GM12865 (cell line): Measurements from ENCODE around the gene BRINP1.
A peak's percentile ranks its signal among the peaks of the same experiment; 100 is the strongest.

ENCODE experiments used
- DNase-seq: peaks from one replicate; pipeline ENCODE4 v3.0.0; 2010; ENCODE audit warnings: low read depth
- H3K4me3 ChIP-seq: 2 replicates; pipeline ENCODE4 v1.5.1; 2011; ENCODE audit warnings: mild to moderate bottlenecking, low read depth, low read length, control low read depth
- CTCF ChIP-seq: IDR thresholded peaks from 2 replicates; pipeline ENCODE4 v1.5.1; 2011; ENCODE audit warnings: low read length, control low read depth, low read depth, inconsistent platforms; ENCODE audit not compliant: insufficient read depth; ENCODE audit errors: missing control alignments

BRINP1 gene

DNA sequence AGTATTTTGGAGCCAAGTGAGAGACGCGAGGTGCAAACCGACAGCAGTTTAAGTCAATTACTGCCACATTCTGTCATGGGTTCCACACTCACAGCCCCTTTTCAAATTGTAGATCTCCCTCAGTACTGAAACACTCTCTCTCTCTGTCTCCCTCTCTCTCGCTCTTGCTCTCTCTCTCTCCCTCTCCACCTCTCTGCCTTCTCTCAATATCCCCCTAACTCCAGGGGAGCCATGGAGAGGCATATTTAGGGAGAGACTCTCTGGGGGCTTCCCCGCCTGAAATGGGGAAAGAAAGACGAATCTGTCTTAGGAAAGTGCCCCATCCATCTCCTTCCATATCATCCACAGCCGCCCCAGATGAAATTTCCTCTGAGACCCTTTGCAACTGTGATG, 1.6 kb downstream of the BRINP1 start:
- TF ChIP-seq CTCF: no peak

GRCh38 chr9:119366909-119367682, 2.1 kb downstream of the BRINP1 start:
- no peak overlapping the region for H3K4me3 ChIP-seq
- DNase-seq: no peak
- no peak for TF ChIP-seq CTCF

More for the DNA sequence above, 1.6 kb downstream of the BRINP1 start:
- H3K4me3 ChIP-seq: no peak overlapping the region
- no peak for DNase-seq

DNA sequence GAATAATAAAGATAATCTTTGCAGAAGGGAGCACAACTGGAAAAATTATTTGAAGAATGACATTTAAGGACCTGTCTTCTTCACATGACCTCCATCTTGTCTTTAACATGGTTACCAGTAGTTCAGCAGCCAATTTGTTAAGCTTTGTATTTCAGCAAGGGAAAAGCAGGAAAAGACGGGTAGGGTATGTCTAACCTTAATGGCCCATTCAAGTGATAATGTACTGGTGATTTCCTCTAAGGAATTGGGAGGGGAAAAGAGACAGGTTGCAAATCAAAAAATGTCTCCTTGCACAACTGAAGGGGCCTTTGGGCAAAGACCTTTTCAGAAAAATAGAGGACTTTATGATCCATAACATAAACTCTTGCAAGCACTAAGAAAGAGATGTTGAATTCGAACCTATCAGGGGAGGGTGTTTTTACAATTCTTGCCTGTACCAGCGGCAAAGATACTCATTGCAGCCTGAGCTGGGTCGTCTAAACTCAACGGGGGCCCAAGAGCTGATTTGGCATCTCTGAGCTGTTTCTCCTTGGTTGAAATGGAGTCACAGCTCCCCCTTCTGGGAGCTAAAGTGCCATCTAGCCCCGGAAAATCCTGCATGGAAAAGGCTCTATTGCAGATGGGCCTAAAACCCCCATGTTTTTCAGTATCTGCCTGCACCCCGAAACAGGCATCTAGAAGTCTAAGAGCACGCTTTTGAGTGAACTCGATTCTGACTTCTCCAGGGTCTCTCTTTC, 3.8 kb downstream of the BRINP1 start:
- peak; percentile 26 for DNase-seq
- TF ChIP-seq CTCF: peak; percentile 47
- no peak overlapping the region for H3K4me3 ChIP-seq

- no peak overlapping the region for H3K4me3 ChIP-seq
- DNase-seq: no peak
- no peak for TF ChIP-seq CTCF
Observed at GRCh38 chr9:119360237-119360636, 9.0 kb downstream of the BRINP1 start.

DNA sequence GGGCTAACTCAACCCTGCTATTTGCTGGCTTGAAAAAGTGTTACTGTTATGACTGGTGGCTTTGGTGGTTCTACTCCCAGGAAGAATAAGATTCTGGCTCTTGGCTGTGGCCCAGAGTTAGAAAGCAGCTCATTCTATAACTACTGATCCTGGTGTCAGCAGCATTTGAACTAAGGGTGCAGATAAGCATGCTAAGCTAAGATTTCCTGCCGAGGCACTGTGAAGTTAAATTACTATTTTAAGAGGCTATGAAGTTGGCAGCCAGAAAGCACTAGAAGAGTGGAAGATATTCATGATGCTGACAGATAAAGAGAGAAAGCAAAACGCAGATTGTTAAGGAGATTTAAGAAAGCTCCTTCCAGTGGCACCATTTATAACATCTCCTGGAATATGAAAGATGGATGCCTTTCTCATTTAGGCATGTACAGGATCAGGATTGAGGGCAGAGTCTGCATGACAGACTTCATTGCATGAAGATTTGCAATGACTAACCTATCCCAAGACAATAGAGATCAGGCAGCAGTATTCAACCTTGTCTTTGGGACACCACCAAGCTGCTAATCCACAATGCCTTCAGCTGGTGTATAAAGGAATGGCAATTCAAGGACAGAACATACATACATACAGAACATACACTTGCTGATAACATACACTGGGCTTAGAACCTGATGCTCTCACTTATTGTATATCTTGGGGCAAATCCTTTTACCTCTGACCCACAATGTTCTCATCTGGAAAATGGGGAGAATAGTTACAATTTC, 11.7 kb downstream of the BRINP1 start:
- no peak overlapping the region for H3K4me3 ChIP-seq
- DNase-seq: no peak
- no peak for TF ChIP-seq CTCF

DNA sequence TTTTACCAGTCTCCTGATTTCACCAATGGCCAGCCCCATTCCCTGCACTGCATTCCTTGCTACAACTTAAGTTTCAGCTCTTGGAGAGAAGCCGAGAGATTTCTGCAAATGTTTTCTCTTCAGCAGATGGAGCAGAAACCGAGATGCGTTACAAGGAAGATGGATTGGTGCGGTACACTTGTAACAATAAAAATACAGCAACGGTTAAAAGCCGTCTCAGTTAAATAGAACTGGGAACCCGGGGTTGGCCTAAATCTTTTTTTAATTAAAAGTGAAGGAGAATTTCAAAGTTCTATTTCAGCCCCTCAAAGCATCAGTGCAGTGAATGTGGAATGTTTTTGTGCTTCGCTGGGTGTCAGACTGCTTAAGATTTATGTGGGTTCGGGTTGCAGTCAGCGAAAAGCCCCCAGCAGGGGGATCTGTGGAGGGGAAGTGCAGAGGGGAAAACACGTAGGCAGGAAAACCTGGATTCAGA, 19.8 kb downstream of the BRINP1 start:
- no peak for DNase-seq
- no peak for TF ChIP-seq CTCF
- H3K4me3 ChIP-seq: no peak overlapping the region
